Liver (tissue), 9 donors: ENCODE measurements around the gene VPS25. TPM values are rescaled to one million over a fixed set of nuclear protein-coding genes. Genes with fewer than 3 reads are reported as not detected.

Experiments used
- DNase-seq: peaks from one replicate; pipeline ENCODE4 v3.0.0-alpha.2; 2017; ENCODE audit warnings: low spot score
- H3K27ac ChIP-seq, 2 donors: one replicate each; pipeline ENCODE4 v1.7.0; 2013; ENCODE audit warnings: inconsistent platforms in 2 of 2, low read length in 2 of 2, control low read depth in 1 of 2, low read depth in 1 of 2, mild to moderate bottlenecking in 1 of 2
- H3K27me3 ChIP-seq, 4 donors: one replicate each; pipeline versions ENCODE4 v1.6.1 to v1.7.0; 2013; ENCODE audit warnings: low read length in 3 of 4, inconsistent platforms in 1 of 4, mild to moderate bottlenecking in 1 of 4, moderate library complexity in 1 of 4; ENCODE audit not compliant: control insufficient read depth in 4 of 4, insufficient read depth in 4 of 4
- H3K36me3 ChIP-seq, 4 donors: one replicate each; pipeline versions ENCODE4 v1.6.1 to v1.7.0; 2013; ENCODE audit warnings: low read length in 3 of 4, mild to moderate bottlenecking in 3 of 4, low read depth in 1 of 4, moderate library complexity in 1 of 4; ENCODE audit not compliant: control insufficient read depth in 4 of 4, insufficient read depth in 3 of 4
- H3K4me1 ChIP-seq, 4 donors: one replicate each; pipeline versions ENCODE4 v1.6.1 to v1.7.0; 2013; ENCODE audit warnings: low read length in 3 of 4, mild to moderate bottlenecking in 3 of 4, moderate library complexity in 1 of 4; ENCODE audit not compliant: control insufficient read depth in 4 of 4, insufficient read depth in 4 of 4
- H3K4me3 ChIP-seq, 3 donors: one replicate each; pipeline versions ENCODE4 v1.6.1 to v1.7.0; 2013; ENCODE audit warnings: low read length in 3 of 3, control low read depth in 1 of 3, low read depth in 1 of 3, mild to moderate bottlenecking in 1 of 3
- H3K9ac ChIP-seq, 2 donors: one replicate each; pipeline ENCODE4 v1.7.0; 2013; ENCODE audit warnings: low read length in 2 of 2, mild to moderate bottlenecking in 2 of 2, moderate library complexity in 2 of 2, control low read depth in 1 of 2, low read depth in 1 of 2
- H3K9me3 ChIP-seq, 4 donors: one replicate each; pipeline versions ENCODE4 v1.6.1 to v1.7.0; 2013; ENCODE audit warnings: low read length in 3 of 4; ENCODE audit not compliant: control insufficient read depth in 4 of 4
- ATF3 ChIP-seq: IDR thresholded peaks from 2 replicates; pipeline ENCODE4 v1.6.1; 2016; ENCODE audit warnings: antibody characterized with exemption
- CTCF ChIP-seq: fragments of 150-350 bp; IDR thresholded peaks from 2 replicates; pipeline ENCODE4 v1.5.1; 2017; ENCODE audit warnings: improper control_type of control experiment, low read depth, low read length; ENCODE audit not compliant: missing input control
- EGR1 ChIP-seq, 2 donors: IDR thresholded peaks; 2 replicates each; pipeline ENCODE4 v1.6.1; 2016 to 2018; ENCODE audit warnings: antibody characterized with exemption in 2 of 2, low read depth in 2 of 2
- GABPA ChIP-seq, 2 donors: IDR thresholded peaks in 1 of 2; conservative IDR thresholded peaks in 1 of 2; 2 replicates each; pipeline ENCODE4 v1.6.1; 2016; ENCODE audit warnings: antibody characterized with exemption in 2 of 2, mild to moderate bottlenecking in 1 of 2, moderate library complexity in 1 of 2
- HNF4A ChIP-seq, 2 donors: conservative IDR thresholded peaks; 2 replicates each; pipeline ENCODE4 v1.6.1; 2016; ENCODE audit warnings: antibody characterized with exemption in 2 of 2, mild to moderate bottlenecking in 2 of 2
- HNF4G ChIP-seq: IDR thresholded peaks from 2 replicates; pipeline ENCODE4 v1.6.1; 2016; ENCODE audit warnings: antibody characterized with exemption
- JUND ChIP-seq, 2 donors: IDR thresholded peaks; 2 replicates each; pipeline ENCODE4 v1.6.1; 2016; ENCODE audit warnings: antibody characterized with exemption in 2 of 2
- MAX ChIP-seq: IDR thresholded peaks from 2 replicates; pipeline ENCODE4 v1.6.1; 2016; ENCODE audit warnings: antibody characterized with exemption
- NR2F2 ChIP-seq: IDR thresholded peaks from 2 replicates; pipeline ENCODE4 v1.6.1; 2016; ENCODE audit warnings: antibody characterized with exemption
- RAD21 ChIP-seq, 2 donors: IDR thresholded peaks; 2 replicates each; pipeline ENCODE4 v1.6.1; 2016; ENCODE audit warnings: antibody characterized with exemption in 2 of 2, mild to moderate bottlenecking in 2 of 2
- REST ChIP-seq: IDR thresholded peaks from 2 replicates; pipeline ENCODE4 v1.6.1; 2016; ENCODE audit warnings: antibody characterized with exemption, mild to moderate bottlenecking
- RXRA ChIP-seq, 2 donors: IDR thresholded peaks; 2 replicates each; pipeline ENCODE4 v1.6.1; 2017 to 2018; ENCODE audit warnings: antibody characterized with exemption in 2 of 2, mild to moderate bottlenecking in 1 of 2
- SP1 ChIP-seq: IDR thresholded peaks from 2 replicates; pipeline ENCODE4 v1.6.1; 2018; ENCODE audit warnings: antibody characterized with exemption, mild to moderate bottlenecking
- ZBTB33 ChIP-seq: IDR thresholded peaks from 2 replicates; pipeline ENCODE4 v1.6.1; 2016; ENCODE audit warnings: antibody characterized with exemption
- WGBS: extraction: QIAGEN DNeasy Blood & Tissue Kit; methylation state at CpG from one replicate; pipeline ENCODE4 v1.1.7; 2013; 5-methylcytosine and 5-hydroxymethylcytosine counted together
- polyA plus RNA-seq, 2 donors: library from polyadenylated mRNA; stranded (reverse) in 1 of 2; unstranded in 1 of 2; fragments of 200-250 nt in 1 of 2; fragments of >200 nt in 1 of 2; fragmentation: Nextera tagmentation in 1 of 2; extraction: Ambion mirVana in 1 of 2; gene quantifications; one replicate each; pipeline versions ENCODE4 v1.2.1 to v1.2.3, GENCODE V29; 2013 to 2015
- total RNA-seq, 2 donors: library from RNA; depleted of rRNA; stranded (reverse); fragments of >200 nt; gene quantifications; one replicate each; pipeline ENCODE4 v1.2.3, GENCODE V29; 2014
- donor health status: healthy.
- donor health status: healthy.
- donor health status: healthy.
- donor health status: healthy.
- donor health status: healthy.

VPS25 gene
- total and polyA plus RNA-seq, 4 donors = 40.9 to 65.7 (median 51.0) TPM

- no peak overlapping the region for H3K4me3 ChIP-seq
- peaks cover 0 to 2% (median under 1%) of the 10 kb centered on the region in 4 donors for H3K36me3 ChIP-seq
- H3K27me3 ChIP-seq = no peaks in the 10 kb centered on the region
- WGBS = 76% methylated on average over 5 of the region's 5 CpGs
- no peak for DNase-seq
- H3K4me1 ChIP-seq = peaks cover 5 to 18% (median 10%) of the 10 kb centered on the region in 4 donors
- TF ChIP-seq GABPA (IDR thresholded peaks at IDR 0.05 in 1 of 2, conservative IDR thresholded peaks at IDR 0.05 in 1 of 2) (no peak), SP1 (no peak), MAX (no peak), ZBTB33 (no peak), JUND (IDR thresholded peaks at IDR 0.05) (no peak), HNF4A (conservative IDR thresholded peaks at IDR 0.05) (no peak), EGR1 (IDR thresholded peaks at IDR 0.05; ENCODE audit: low read depth in 2 of 2) (no peak), HNF4G (no peak), CTCF (no peak)
- H3K9ac ChIP-seq = no peak overlapping the region
- H3K27ac ChIP-seq = no peak overlapping the region
- H3K9me3 ChIP-seq = no peaks in the 10 kb centered on the region
Measured at GRCh38 chr17:42792545-42792944, 19.3 kb downstream of the VPS25 start.

GRCh38 chr17:42795061-42795460 lies 21.8 kb downstream of the VPS25 start:
- Histone ChIP-seq H3K9me3 (no peaks in the 10 kb centered on the region), H3K4me3 (no peak overlapping the region), H3K4me1 (peaks cover 7 to 29% (median 18%) of the 10 kb centered on the region in 4 donors), H3K27me3 (no peaks in the 10 kb centered on the region), H3K36me3 (peaks cover 0 to 2% (median under 1%) of the 10 kb centered on the region in 4 donors), H3K27ac (no peak overlapping the region), H3K9ac (no peak overlapping the region)
- 72% methylated on average over 4 of the region's 4 CpGs for WGBS
- no peak for DNase-seq
- TF ChIP-seq MAX (no peak), HNF4A (conservative IDR thresholded peaks at IDR 0.05) (no peak), ATF3 (no peak), RXRA (IDR thresholded peaks at IDR 0.05) (no peak), CTCF (no peak), REST (no peak), RAD21 (IDR thresholded peaks at IDR 0.05) (no peak), HNF4G (no peak), GABPA (IDR thresholded peaks at IDR 0.05 in 1 of 2, conservative IDR thresholded peaks at IDR 0.05 in 1 of 2) (no peak), NR2F2 (no peak)
